NCI-H1436 treated with DMSO at 0.1 percent for 48 hours (cell line): ENCODE data around the gene VCY1B.
"Not testable (repeated sequence)": the region's sequence is repeated elsewhere in the genome, so short reads cannot be mapped to it uniquely, and the experiment has no call there.

Source experiments
- DNase-seq: peaks from one replicate; lab custom pipeline; 2025; lab: John Stamatoyannopoulos, UW

VCY1B gene

DNA sequence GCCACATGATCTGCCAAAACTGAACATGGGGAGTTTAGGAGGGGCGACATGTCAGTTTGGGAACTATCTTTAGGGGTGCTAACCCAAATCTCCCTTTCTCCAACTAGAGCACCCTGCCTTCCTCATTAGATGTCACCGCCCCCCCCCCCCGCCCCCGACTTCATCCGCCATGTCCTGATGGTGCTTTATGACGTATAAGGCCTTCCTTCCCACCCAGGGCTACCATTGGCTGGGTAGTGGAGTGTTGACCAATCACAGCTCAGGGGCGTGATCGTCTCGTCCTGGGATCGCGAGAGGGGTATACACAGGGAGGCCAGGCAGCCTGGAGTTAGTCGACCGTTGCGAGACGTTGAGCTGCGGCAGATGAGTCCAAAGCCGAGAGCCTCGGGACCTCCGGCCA, at the start of gene VCY1B:
TSS of gene VCY1B (plus strand) at position 301 of the 400 bp plus-strand sequence. CDS start at position 364, 63 bp downstream.
- not testable (repeated sequence) for DNase-seq

- DNase-seq = not testable (repeated sequence)
Measured at GRCh38 chrY:14011916-14012315, 44.1 kb upstream of the VCY1B start.

DNA sequence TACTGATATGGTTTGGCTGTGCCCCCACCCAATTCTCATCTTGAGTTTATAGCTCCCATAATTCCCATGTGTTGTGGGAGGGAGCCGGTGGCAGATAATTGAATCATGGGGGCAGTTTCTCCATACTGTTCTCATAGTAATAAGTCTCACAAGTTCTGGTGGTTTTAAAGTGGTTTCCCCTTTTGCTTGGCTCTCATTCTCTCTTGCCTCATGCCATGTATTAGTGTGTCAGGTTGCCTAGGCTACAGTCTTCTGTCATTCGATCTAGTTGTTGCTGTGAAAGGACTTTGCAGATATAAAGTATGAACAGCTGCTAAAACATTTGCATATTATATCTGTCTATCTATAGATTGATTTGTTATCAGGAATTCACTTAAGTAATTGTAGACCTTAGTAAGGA, 25.6 kb upstream of the VCY1B start:
- DNase-seq = not testable (repeated sequence)

- DNase-seq = no peak
Measured at GRCh38 chrY:14085877-14086276, 29.9 kb downstream of the VCY1B start.
